PC-3 (cell line): ENCODE measurements around the gene NOTCH1. TPM values are rescaled to one million over a fixed set of nuclear protein-coding genes. Genes with fewer than 3 reads are reported as not detected.

Source experiments
- ATAC-seq: fragments of 200-7000 bp; cut with Tn5 transposase; 2 replicates; pipeline ENCODE4 v1.9.1; 2020; ENCODE audit warnings: mild to moderate bottlenecking, moderate library complexity
- BruUV-seq: library from RNA; stranded (reverse); fragments of 400-500 nt; replicated peaks from 2 replicates; lab custom pipeline; 2021; lab: Mats Ljungman, UMichigan
- CTCF ChIA-PET: fragments of 300-600 bp; sonication (Branson Sonifier 250); formaldehyde crosslinking; loops from one replicate; lab custom pipeline; 2022; ENCODE audit warnings: antibody characterized with exemption; lab: Charles Lee
- POLR2A ChIA-PET: fragments of 300-600 bp; sonication (Branson Sonifier 250); formaldehyde crosslinking; loops from one replicate; lab custom pipeline; 2022; ENCODE audit warnings: antibody characterized with exemption; ENCODE audit not compliant: unreplicated experiment; lab: Charles Lee
- DNase-seq: peaks from one replicate; pipeline ENCODE4 v3.0.0-alpha.2; 2015
- H2AFZ ChIP-seq: fragments of 300-600 bp; sonication (generic); 2 replicates; pipeline ENCODE4 v1.6.0; 2016; ENCODE audit warnings: antibody characterized with exemption, low read length
- H3F3A ChIP-seq: fragments of 300-600 bp; sonication (generic); one replicate; pipeline ENCODE4 v1.6.0; 2017; ENCODE audit warnings: antibody characterized with exemption, low read length, control low read depth, mild to moderate bottlenecking; ENCODE audit not compliant: unreplicated experiment
- H3K27ac ChIP-seq: fragments of 300-600 bp; sonication (generic); 2 replicates; pipeline ENCODE4 v1.5.1; 2016; ENCODE audit warnings: mild to moderate bottlenecking, low read length
- H3K27me3 ChIP-seq: fragments of 300-600 bp; sonication (generic); 2 replicates; pipeline ENCODE4 v1.6.1; 2016; ENCODE audit warnings: low read length, mixed read lengths
- H3K36me3 ChIP-seq: fragments of 300-600 bp; sonication (generic); 2 replicates; pipeline ENCODE4 v1.6.1; 2016; ENCODE audit warnings: low read depth, mixed run types, low read length, mixed read lengths
- H3K4me1 ChIP-seq: fragments of 300-600 bp; sonication (generic); 2 replicates; pipeline ENCODE4 v1.5.1; 2016; ENCODE audit warnings: low read length; ENCODE audit not compliant: insufficient read depth
- H3K4me2 ChIP-seq: fragments of 300-600 bp; sonication (generic); 2 replicates; pipeline ENCODE4 v1.6.0; 2016; ENCODE audit warnings: low read length
- H3K4me3 ChIP-seq: fragments of 300-600 bp; sonication (generic); 2 replicates; pipeline ENCODE4 v1.5.1; 2016; ENCODE audit warnings: mild to moderate bottlenecking, low read length, mixed read lengths
- H3K79me2 ChIP-seq: fragments of 300-600 bp; sonication (generic); 2 replicates; pipeline ENCODE4 v1.6.1; 2017; ENCODE audit warnings: low read length, mixed read lengths
- H3K9ac ChIP-seq: fragments of 300-600 bp; sonication (generic); 2 replicates; pipeline ENCODE4 v1.6.0; 2016; ENCODE audit warnings: mild to moderate bottlenecking, low read length
- H3K9me2 ChIP-seq: fragments of 300-600 bp; sonication (generic); replicated peaks from 2 replicates; pipeline ENCODE4 v1.6.1; 2016; ENCODE audit warnings: mixed run types, low read length, mixed read lengths
- H3K9me3 ChIP-seq: fragments of 300-600 bp; sonication (generic); 2 replicates; pipeline ENCODE4 v1.6.1; 2016; ENCODE audit warnings: low read length, mixed read lengths
- H4K20me1 ChIP-seq: fragments of 300-600 bp; sonication (generic); 2 replicates; pipeline ENCODE4 v1.6.1; 2016; ENCODE audit warnings: low read length, mixed read lengths
- EZH2 ChIP-seq: fragments of 300-600 bp; sonication (generic); IDR thresholded peaks from one replicate; pipeline ENCODE4 v1.6.1; 2017; ENCODE audit warnings: antibody characterized with exemption, mild to moderate bottlenecking, low read length; ENCODE audit not compliant: unreplicated experiment
- EZH2phosphoT487 ChIP-seq: fragments of 300-600 bp; sonication (generic); IDR thresholded peaks from 2 replicates; pipeline ENCODE4 v1.6.1; 2018; ENCODE audit warnings: mild to moderate bottlenecking, antibody characterized with exemption, low read length, borderline replicate concordance
- intact Hi-C: fragments of 100-400 bp; cut with micrococcal nuclease; formaldehyde crosslinking; loops from 2 replicates; pipeline ENCODE4 v1.9.0; 2023
- total RNA-seq: library from RNA; depleted of rRNA; stranded (reverse); fragments of >200 nt; gene quantifications from 2 replicates; pipeline ENCODE4 v1.2.3, GENCODE V29; 2014
- TF ChIP-seq, protein P1 (sequence below): fragments of 300-600 bp; sonication (generic); conservative IDR thresholded peaks from 2 replicates; pipeline ENCODE4 v1.5.1; 2017; ENCODE audit warnings: antibody characterized with exemption, low read depth, mild to moderate bottlenecking, low read length

Gene NOTCH1
- total RNA-seq, 1 experiment from 2014 or later, result 14.3 TPM

DNA sequence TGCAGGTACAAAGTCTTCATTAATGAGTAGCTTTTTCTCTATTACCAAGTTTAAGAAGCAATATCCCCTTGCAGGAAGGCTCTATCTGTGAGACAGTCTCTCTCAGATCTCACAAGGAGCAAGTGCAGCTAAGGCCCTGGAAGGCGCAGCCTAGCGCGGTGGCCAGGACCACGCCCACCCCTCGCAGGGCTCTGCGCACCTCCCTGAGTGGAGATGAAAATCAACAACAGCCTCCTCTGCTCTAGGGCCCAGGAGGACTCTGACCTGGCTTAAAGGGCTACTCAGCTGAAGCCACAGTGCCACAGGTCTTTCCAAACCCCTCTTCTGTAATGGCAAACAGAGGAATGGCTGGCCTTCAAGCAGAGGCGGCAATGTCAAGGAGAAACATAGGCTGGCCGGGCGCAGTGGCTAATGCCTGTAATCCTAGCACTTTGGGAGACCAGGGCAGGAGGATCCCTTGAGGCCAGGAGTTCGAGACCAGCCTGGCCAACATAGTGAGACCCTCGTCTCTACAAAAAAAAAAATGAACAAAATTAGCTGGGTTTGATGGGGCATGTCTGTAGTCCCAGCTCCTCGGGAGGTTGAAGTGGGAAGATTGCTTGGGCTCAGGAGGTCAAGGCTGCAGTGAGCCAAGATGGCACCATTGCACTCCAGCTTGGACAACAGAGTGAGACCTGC, 74.9 kb downstream of the NOTCH1 start:
- Histone ChIP-seq H3K27ac (no peak overlapping the region), H3K9me3 (no peaks in the 10 kb centered on the region), H3K36me3 (peaks cover 4% of the 10 kb centered on the region), H3K27me3 (no peaks in the 10 kb centered on the region), H3F3A (no peaks in the 10 kb centered on the region), H3K9ac (no peak overlapping the region), H2AFZ (no peak overlapping the region), H3K4me3 (no peak overlapping the region), H3K4me1 (no peaks in the 10 kb centered on the region), H3K9me2 (no peaks in the 10 kb centered on the region), H3K79me2 (peaks cover 48% of the 10 kb centered on the region), H4K20me1 (no peaks in the 10 kb centered on the region), H3K4me2 (no peak overlapping the region)
- DNase-seq (no peak), ATAC-seq (no peak)
- POLR2A ChIA-PET, result no interaction called here
- TF ChIP-seq EZH2phosphoT487 (no peak), EZH2 (no peak)
- TF ChIP-seq, protein P1, sequence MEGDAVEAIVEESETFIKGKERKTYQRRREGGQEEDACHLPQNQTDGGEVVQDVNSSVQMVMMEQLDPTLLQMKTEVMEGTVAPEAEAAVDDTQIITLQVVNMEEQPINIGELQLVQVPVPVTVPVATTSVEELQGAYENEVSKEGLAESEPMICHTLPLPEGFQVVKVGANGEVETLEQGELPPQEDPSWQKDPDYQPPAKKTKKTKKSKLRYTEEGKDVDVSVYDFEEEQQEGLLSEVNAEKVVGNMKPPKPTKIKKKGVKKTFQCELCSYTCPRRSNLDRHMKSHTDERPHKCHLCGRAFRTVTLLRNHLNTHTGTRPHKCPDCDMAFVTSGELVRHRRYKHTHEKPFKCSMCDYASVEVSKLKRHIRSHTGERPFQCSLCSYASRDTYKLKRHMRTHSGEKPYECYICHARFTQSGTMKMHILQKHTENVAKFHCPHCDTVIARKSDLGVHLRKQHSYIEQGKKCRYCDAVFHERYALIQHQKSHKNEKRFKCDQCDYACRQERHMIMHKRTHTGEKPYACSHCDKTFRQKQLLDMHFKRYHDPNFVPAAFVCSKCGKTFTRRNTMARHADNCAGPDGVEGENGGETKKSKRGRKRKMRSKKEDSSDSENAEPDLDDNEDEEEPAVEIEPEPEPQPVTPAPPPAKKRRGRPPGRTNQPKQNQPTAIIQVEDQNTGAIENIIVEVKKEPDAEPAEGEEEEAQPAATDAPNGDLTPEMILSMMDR, result no peak
- BruUV-seq, result no TSS peak
- CTCF ChIA-PET, result no interaction called here
- intact Hi-C loops, result no loop called here

DNA sequence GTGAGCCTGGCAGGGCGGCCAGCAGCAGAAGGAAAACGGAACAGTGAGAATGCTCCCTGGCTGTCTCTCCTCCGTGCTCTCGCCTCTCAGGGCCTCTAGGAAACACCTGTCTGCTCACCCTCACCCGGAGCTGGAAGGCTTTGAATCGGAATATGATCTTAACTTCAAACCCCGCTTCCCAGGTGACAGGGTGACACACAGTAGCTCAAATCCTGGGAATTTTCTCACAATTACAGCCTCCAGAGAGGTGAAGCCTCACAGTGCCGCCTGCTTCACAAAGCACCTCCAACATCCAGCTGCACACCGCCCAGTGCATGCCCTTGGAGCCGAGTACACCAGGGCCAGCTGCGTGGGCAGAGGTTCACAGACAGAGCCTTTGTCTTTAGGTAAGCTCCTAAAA, 75.5 kb downstream of the NOTCH1 start:
- no peak for DNase-seq
- no peak overlapping the region for H2AFZ ChIP-seq
- H4K20me1 ChIP-seq, result no peaks in the 10 kb centered on the region
- no peak for TF ChIP-seq EZH2
- TF ChIP-seq, protein P1, result no peak
- no peak for TF ChIP-seq EZH2phosphoT487
- peaks cover 48% of the 10 kb centered on the region for H3K79me2 ChIP-seq
- peaks cover 4% of the 10 kb centered on the region for H3K36me3 ChIP-seq
- H3K4me2 ChIP-seq, result no peak overlapping the region
- ChIA-PET CTCF (no interaction called here), POLR2A (no interaction called here)
- H3K4me3 ChIP-seq, result no peak overlapping the region
- H3K27me3 ChIP-seq, result no peaks in the 10 kb centered on the region
- no peak for ATAC-seq
- no peaks in the 10 kb centered on the region for H3K9me3 ChIP-seq
- H3F3A ChIP-seq, result no peaks in the 10 kb centered on the region
- no peak overlapping the region for H3K9ac ChIP-seq
- H3K27ac ChIP-seq, result no peak overlapping the region
- BruUV-seq, result no TSS peak
- no peaks in the 10 kb centered on the region for H3K9me2 ChIP-seq
- intact Hi-C loops, result no loop called here
- H3K4me1 ChIP-seq, result no peaks in the 10 kb centered on the region

DNA sequence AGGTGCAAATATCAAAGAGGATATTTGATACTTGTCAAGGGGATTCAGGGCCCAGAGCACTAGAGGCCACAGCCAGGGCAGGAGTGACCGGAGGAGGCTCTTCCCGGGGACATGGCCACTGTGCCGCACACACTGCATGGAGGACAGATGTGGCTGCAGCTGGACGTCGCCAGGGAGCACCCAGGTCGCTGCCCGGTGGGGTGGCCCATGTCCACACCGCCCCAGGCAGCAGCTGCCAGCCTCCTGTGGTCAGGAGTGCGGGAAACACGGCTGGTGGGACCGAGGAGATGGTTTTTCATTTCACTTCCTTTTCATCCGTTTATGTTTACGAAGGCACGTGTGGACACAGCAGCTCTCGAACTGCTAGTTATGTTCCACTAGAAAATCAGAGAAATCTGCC, 78.1 kb downstream of the NOTCH1 start:
- no peaks in the 10 kb centered on the region for H3K27me3 ChIP-seq
- H3K9ac ChIP-seq, result no peak overlapping the region
- ChIA-PET POLR2A (no interaction called here), CTCF (interaction anchor here (0.6 kb wide), 1 partner anchor 269 kb away, joined by 6 read pairs; no protein-coding TSS in a partner anchor)
- no peak overlapping the region for H2AFZ ChIP-seq
- TF ChIP-seq EZH2phosphoT487 (no peak), EZH2 (no peak)
- TF ChIP-seq, protein P1, result no peak
- no peaks in the 10 kb centered on the region for H3K9me3 ChIP-seq
- no peak overlapping the region for H3K4me3 ChIP-seq
- H4K20me1 ChIP-seq, result no peaks in the 10 kb centered on the region
- intact Hi-C loops, result no loop called here
- DNase-seq, result no peak
- BruUV-seq, result no TSS peak
- no peaks in the 10 kb centered on the region for H3F3A ChIP-seq
- peaks cover 17% of the 10 kb centered on the region for H3K36me3 ChIP-seq
- peaks cover 28% of the 10 kb centered on the region; the same call in 1 of the 2 replicates for H3K79me2 ChIP-seq
- ATAC-seq, result no peak
- no peaks in the 10 kb centered on the region for H3K9me2 ChIP-seq
- H3K27ac ChIP-seq, result no peak overlapping the region
- H3K4me1 ChIP-seq, result no peaks in the 10 kb centered on the region
- H3K4me2 ChIP-seq, result no peak overlapping the region
